GM12872 (cell line): ENCODE measurements around the gene PRKCE.

Experiments
- CTCF ChIP-seq: IDR thresholded peaks from 3 replicates; pipeline ENCODE4 v1.5.1; 2011; ENCODE audit warnings: low read depth, mild to moderate bottlenecking, low read length, moderate library complexity; ENCODE audit not compliant: insufficient read depth

PRKCE gene

GRCh38 chr2:45946023-45946422 is 294.5 kb downstream of the PRKCE start:
- TF ChIP-seq CTCF: no peak

GRCh38 chr2:45950606-45951005 is 299.1 kb downstream of the PRKCE start:
- no peak for TF ChIP-seq CTCF

- no peak for TF ChIP-seq CTCF
These were observed 299.7 kb downstream of the PRKCE start for GRCh38 chr2:45951025-45951727.

- TF ChIP-seq CTCF: no peak
These were observed 301.1 kb downstream of the PRKCE start for GRCh38 chr2:45952591-45952990.

GRCh38 chr2:45953376-45954027 is 302.0 kb downstream of the PRKCE start:
- no peak for TF ChIP-seq CTCF

GRCh38 chr2:45954233-45954850 is 302.9 kb downstream of the PRKCE start:
- TF ChIP-seq CTCF: no peak

GRCh38 chr2:45957533-45958227 is 306.2 kb downstream of the PRKCE start:
- TF ChIP-seq CTCF: no peak
